ENCODE measurements around the gene PSMC4. TPM values are rescaled to one million over a fixed set of nuclear protein-coding genes. Genes with fewer than 3 reads are reported as not detected.

The PSMC4 gene
- total RNA-seq, 1 experiment from 2014 or later = 111 TPM

DNA sequence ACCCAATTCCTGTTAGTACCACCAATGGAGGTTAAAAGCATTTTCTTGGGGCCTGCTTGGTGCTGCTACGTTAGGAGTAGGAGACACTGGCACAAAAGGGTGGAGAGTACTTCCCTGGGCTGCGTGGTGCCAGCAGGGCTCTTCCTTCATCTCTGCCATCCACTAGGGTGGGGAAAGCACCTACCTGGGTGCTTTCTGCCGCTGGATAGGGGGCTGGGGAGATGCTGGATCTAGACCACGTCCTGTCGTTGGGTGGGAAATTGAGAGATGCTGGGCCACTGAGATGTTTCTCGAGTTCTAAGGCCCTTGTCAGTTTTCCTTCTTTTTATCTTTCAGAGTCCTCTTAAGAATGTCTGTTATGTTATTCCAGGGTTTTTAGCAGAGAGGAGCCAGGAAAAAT is 29.8 kb upstream of the PSMC4 start:
- H3K23me2 ChIP-seq (ENCODE audit: insufficient read length, low read depth, low read length, poor library complexity, severe bottlenecking) = no peaks in the 10 kb centered on the region
- no peak overlapping the region for H2AK5ac ChIP-seq (ENCODE audit: insufficient read length, low read length)
- H3K79me1 ChIP-seq (ENCODE audit: insufficient read depth, low read depth, low read length, poor library complexity, severe bottlenecking) = no peaks in the 10 kb centered on the region
- H3K4me2 ChIP-seq (ENCODE audit: insufficient read depth, insufficient read length, low read length) = no peak overlapping the region
- no peaks in the 10 kb centered on the region for H3K27me3 ChIP-seq (ENCODE audit: insufficient read depth, low read length)
- no peak overlapping the region for H3K14ac ChIP-seq (ENCODE audit: insufficient read depth, low read length)
- H2BK20ac ChIP-seq (ENCODE audit: low read depth, low read length, poor library complexity, severe bottlenecking) = no peak overlapping the region
- no peak overlapping the region for H3K56ac ChIP-seq (ENCODE audit: insufficient read length, low read depth, low read length)
- Mint-ChIP-seq H3K27me3 (ENCODE audit: low read depth) (no peaks in the 10 kb centered on the region), H3K36me3 (ENCODE audit: insufficient read depth in 1 of 3, low read depth in 3 of 3) (no peaks in the 10 kb centered on the region), H3K27ac (no peak overlapping the region), H3K9me3 (peaks cover 0 to 2% of the 10 kb centered on the region in 2 experiments; a peak in 1 of 5 replicates), H3K4me3 (no peak overlapping the region), H3K4me1 (peaks cover 8 to 10% of the 10 kb centered on the region in 2 experiments; a peak in 3 of 4 replicates)
- no peak overlapping the region for H3T11ph ChIP-seq (ENCODE audit: low read length)
- no CpG with 5 or more reads among the region's 6 CpGs for WGBS (ENCODE audit: extremely low coverage, insufficient read length, low lambda C conversion rate)
- no peak overlapping the region for H4K5ac ChIP-seq (ENCODE audit: insufficient read length, low read depth, low read length)
- H3K18ac ChIP-seq (ENCODE audit: insufficient read length, low read depth, low read length) = no peak overlapping the region
- no peak overlapping the region for H2BK12ac ChIP-seq (ENCODE audit: insufficient read length, low read depth, low read length)
- no peaks in the 10 kb centered on the region for H4K20me1 ChIP-seq (ENCODE audit: control insufficient read depth, insufficient read depth, insufficient read length)
- H2BK120ac ChIP-seq (ENCODE audit: low read depth, low read length, poor library complexity, severe bottlenecking) = no peak overlapping the region
- H3K4me1 ChIP-seq (ENCODE audit: insufficient read depth, low read length) = no peaks in the 10 kb centered on the region
- H4K8ac ChIP-seq (replicated peaks; ENCODE audit: insufficient read length, low read depth, low read length) = no peak overlapping the region
- no peak overlapping the region for H2BK15ac ChIP-seq (ENCODE audit: low read depth, low read length)
- DNase-seq = no peak
- no peak overlapping the region for H3K23ac ChIP-seq (ENCODE audit: insufficient read length, low read depth, low read length)
- no peak overlapping the region for H3K27ac ChIP-seq (ENCODE audit: insufficient read length, low read depth, low read length)
- no peak overlapping the region for H3K4ac ChIP-seq (ENCODE audit: low read depth, low read length)
- TF ChIP-seq, protein P1, sequence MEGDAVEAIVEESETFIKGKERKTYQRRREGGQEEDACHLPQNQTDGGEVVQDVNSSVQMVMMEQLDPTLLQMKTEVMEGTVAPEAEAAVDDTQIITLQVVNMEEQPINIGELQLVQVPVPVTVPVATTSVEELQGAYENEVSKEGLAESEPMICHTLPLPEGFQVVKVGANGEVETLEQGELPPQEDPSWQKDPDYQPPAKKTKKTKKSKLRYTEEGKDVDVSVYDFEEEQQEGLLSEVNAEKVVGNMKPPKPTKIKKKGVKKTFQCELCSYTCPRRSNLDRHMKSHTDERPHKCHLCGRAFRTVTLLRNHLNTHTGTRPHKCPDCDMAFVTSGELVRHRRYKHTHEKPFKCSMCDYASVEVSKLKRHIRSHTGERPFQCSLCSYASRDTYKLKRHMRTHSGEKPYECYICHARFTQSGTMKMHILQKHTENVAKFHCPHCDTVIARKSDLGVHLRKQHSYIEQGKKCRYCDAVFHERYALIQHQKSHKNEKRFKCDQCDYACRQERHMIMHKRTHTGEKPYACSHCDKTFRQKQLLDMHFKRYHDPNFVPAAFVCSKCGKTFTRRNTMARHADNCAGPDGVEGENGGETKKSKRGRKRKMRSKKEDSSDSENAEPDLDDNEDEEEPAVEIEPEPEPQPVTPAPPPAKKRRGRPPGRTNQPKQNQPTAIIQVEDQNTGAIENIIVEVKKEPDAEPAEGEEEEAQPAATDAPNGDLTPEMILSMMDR (conservative IDR thresholded peaks at IDR 0.05) = no peak
- no peaks in the 10 kb centered on the region for H3K79me2 ChIP-seq (ENCODE audit: insufficient read depth, low read length)
- no peak overlapping the region for H2AFZ ChIP-seq (ENCODE audit: low read length)
- H3K9ac ChIP-seq (ENCODE audit: extremely low read depth, insufficient read length, low read length) = no peak overlapping the region
- H2BK5ac ChIP-seq (ENCODE audit: insufficient read length, low read length) = no peak overlapping the region
- no peaks in the 10 kb centered on the region for H3K9me3 ChIP-seq (ENCODE audit: control insufficient read depth, low read depth, low read length)
- no peak overlapping the region for H4K91ac ChIP-seq (ENCODE audit: insufficient read length, low read depth, low read length)
